Progenitor cell of endocrine pancreas (in vitro differentiated cells): ENCODE results near the gene HYAL1. TPM values are rescaled to one million over a fixed set of nuclear protein-coding genes. Genes with fewer than 3 reads are reported as not detected.

Experiments used
- DNase-seq: peaks from one replicate; pipeline ENCODE4 v3.0.0; 2021; ENCODE audit warnings: low spot score; ENCODE audit not compliant: unreplicated experiment
- H3K27ac Mint-ChIP-seq: 2 replicates; pipeline ENCODE4 v1.8.0; 2021; ENCODE audit warnings: mild to moderate bottlenecking, moderate library complexity, mixed read lengths
- H3K27me3 Mint-ChIP-seq: 2 replicates; pipeline ENCODE4 v1.8.0; 2021; ENCODE audit warnings: mixed read lengths
- H3K36me3 Mint-ChIP-seq: 2 replicates; pipeline ENCODE4 v1.8.0; 2022; ENCODE audit warnings: mixed read lengths; ENCODE audit not compliant: insufficient read depth
- H3K4me1 Mint-ChIP-seq: 2 replicates; pipeline ENCODE4 v1.8.0; 2021; ENCODE audit warnings: low read depth, mixed read lengths
- H3K4me3 Mint-ChIP-seq: 2 replicates; pipeline ENCODE4 v1.8.0; 2021; ENCODE audit warnings: low read depth, mild to moderate bottlenecking, moderate library complexity, mixed read lengths
- H3K9me3 Mint-ChIP-seq: 2 replicates; pipeline ENCODE4 v1.8.0; 2021; ENCODE audit warnings: low read depth, mixed read lengths
- total RNA-seq: library from RNA; stranded (reverse); gene quantifications from 2 replicates; pipeline ENCODE4 v1.2.1, GENCODE V29; 2021
- TF ChIP-seq, protein P1 (sequence below): fragments of 200-600 bp; sonication (generic); IDR thresholded peaks from one replicate; pipeline ENCODE4 v1.5.0; 2021; ENCODE audit warnings: antibody characterized with exemption, mild to moderate bottlenecking; ENCODE audit not compliant: unreplicated experiment

Gene HYAL1
- total RNA-seq, 1 donor from 2014 or later, result 3.1 TPM

DNA sequence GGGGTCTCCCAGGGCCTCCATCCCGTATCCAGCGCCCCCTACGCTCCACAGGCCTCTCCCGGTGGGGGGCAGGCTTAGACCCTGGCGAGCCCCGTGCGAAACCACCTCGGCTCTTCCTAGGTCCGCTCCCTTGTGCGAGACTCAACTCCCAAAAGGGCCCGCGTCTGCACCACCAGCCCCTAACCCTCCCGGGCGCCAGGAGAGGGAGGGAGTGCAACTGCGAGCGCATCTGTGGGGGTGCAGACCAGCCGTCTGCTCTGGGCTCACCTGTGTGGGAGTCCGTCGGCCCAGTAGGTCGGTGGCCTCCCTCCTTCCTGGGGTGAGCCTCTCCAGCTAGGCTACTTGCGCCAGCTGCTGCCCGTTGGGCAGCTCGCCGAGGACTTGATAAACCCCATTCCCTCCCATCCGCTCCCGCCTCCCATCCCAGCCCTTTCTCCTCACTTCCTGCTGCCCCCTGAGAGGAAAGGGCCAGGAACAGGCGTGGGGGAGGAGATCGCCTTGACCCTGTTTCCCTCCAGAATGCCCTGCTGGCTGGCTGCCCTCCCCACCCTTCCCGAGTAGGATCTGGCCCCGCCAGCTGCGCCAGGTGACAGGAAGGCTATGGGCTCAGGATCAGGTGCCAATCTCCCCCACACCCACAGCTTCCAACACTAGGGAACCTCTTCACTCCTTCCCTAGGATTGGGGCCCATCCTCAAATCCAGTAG, 19.2 kb upstream of the HYAL1 start, which contains the start of gene HYAL2:
TSS of gene HYAL2 (minus strand) at position 360 of the 706 bp plus-strand sequence. CDS start 2,256 bp downstream, outside the sequence.
- no peak for DNase-seq
- Mint-ChIP-seq H3K27ac (peak within 1 kb of the TSS; percentile 100), H3K27me3 (no peaks in the 10 kb centered on the region), H3K9me3 (no peaks in the 10 kb centered on the region), H3K36me3 (peaks cover 15% of the 10 kb centered on the region), H3K4me1 (peaks cover 30% of the 10 kb centered on the region), H3K4me3 (peak within 1 kb of the TSS; percentile 82)
- TF ChIP-seq, protein P1, sequence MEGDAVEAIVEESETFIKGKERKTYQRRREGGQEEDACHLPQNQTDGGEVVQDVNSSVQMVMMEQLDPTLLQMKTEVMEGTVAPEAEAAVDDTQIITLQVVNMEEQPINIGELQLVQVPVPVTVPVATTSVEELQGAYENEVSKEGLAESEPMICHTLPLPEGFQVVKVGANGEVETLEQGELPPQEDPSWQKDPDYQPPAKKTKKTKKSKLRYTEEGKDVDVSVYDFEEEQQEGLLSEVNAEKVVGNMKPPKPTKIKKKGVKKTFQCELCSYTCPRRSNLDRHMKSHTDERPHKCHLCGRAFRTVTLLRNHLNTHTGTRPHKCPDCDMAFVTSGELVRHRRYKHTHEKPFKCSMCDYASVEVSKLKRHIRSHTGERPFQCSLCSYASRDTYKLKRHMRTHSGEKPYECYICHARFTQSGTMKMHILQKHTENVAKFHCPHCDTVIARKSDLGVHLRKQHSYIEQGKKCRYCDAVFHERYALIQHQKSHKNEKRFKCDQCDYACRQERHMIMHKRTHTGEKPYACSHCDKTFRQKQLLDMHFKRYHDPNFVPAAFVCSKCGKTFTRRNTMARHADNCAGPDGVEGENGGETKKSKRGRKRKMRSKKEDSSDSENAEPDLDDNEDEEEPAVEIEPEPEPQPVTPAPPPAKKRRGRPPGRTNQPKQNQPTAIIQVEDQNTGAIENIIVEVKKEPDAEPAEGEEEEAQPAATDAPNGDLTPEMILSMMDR, result no peak

DNA sequence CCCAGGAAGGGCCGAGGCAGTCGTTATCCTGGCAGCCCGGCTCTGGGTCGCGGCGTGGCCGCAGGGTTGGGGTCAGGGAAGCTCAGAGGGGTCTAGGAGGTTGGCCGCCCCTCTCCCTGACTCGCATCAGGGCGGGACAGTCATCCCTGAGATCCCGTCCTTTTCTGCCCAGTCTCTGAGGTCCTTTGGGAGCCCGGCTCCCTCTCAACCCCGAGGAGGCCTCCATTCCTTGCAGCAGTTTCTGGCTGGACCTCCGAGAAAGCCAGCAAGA, 18.7 kb upstream of the HYAL1 start:
- TF ChIP-seq, protein P1, result no peak
- H3K4me3 Mint-ChIP-seq, result peak overlapping the region; percentile 82
- no peaks in the 10 kb centered on the region for H3K27me3 Mint-ChIP-seq
- peak overlapping the region; percentile 100 for H3K27ac Mint-ChIP-seq
- no peak for DNase-seq
- no peaks in the 10 kb centered on the region for H3K9me3 Mint-ChIP-seq
- peaks cover 30% of the 10 kb centered on the region for H3K4me1 Mint-ChIP-seq
- peaks cover 15% of the 10 kb centered on the region for H3K36me3 Mint-ChIP-seq

DNA sequence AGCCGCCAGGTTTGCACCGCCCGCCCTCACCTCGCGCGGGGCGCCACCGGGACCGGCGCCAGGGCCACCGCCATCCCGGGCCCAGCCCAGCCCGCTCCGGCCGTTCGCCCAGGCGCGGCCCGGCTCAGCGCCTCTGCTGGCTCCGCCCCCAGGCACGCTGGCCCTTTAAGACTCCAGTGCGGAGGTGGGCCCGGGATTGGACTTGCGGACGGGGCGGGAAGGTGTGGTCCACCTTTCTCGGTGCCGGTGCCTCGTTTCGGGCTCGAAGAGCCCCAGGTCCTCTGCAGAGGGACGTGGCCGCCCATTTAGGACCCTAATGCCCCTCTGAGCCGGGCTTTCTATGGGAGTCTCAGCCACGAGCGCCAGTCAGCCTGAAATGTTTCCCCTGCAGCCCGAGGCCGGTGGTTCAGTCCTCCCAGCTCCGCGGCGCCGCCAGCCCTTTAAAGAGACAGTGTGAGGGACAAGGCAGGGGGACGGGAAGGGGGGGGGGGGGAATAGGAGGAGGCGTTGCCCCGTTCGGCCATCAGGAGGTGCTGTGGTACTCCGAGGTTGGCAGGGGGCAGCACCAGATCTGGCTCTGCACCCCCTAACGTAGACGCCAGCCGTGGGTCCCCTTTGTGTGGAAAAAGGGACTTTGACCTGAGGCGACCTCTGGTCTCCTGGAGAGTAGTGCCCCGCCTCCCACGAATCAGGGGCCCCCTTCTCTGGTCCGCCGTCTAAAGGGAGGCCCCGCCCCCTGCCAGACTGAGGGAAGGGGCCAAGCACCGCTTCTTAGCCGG, 18.2 kb upstream of the HYAL1 start:
- DNase-seq, result peak; percentile 77
- H3K27ac Mint-ChIP-seq, result peak overlapping the region; percentile 100
- H3K27me3 Mint-ChIP-seq, result no peaks in the 10 kb centered on the region
- TF ChIP-seq, protein P1, result peak; percentile 69
- H3K36me3 Mint-ChIP-seq, result peaks cover 17% of the 10 kb centered on the region
- peaks cover 29% of the 10 kb centered on the region for H3K4me1 Mint-ChIP-seq
- H3K4me3 Mint-ChIP-seq, result peak overlapping the region; percentile 82
- no peaks in the 10 kb centered on the region for H3K9me3 Mint-ChIP-seq

DNA sequence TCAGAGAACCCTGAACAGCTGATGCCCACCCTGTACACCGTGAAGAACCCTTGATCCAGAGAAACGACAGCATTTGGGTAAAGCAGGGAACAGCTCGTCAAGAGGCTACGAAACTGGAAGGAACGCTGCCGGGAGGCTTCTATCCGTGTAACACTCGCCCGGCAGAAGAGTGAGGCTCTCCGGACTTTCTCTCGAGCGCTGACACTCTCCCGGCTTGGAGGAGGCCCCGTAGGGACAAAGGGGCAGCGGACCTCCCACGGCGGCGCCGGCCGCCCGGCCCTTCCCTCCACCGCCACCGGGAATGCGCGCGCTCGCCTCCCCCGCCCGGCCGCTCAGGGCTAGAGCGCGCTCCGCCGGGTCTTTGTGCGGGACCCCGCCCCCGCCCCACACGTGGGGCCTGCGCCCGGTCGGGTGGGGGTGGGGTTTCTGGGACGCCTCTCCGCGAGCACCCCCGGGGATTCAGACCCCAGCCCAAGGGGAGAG, 17.5 kb upstream of the HYAL1 start:
- Mint-ChIP-seq H3K9me3 (no peaks in the 10 kb centered on the region), H3K36me3 (peaks cover 20% of the 10 kb centered on the region), H3K4me3 (peak overlapping the region; percentile 90), H3K4me1 (peaks cover 32% of the 10 kb centered on the region), H3K27ac (peak overlapping the region; percentile 97), H3K27me3 (no peaks in the 10 kb centered on the region)
- DNase-seq, result peak; percentile 73
- TF ChIP-seq, protein P1, result no peak

DNA sequence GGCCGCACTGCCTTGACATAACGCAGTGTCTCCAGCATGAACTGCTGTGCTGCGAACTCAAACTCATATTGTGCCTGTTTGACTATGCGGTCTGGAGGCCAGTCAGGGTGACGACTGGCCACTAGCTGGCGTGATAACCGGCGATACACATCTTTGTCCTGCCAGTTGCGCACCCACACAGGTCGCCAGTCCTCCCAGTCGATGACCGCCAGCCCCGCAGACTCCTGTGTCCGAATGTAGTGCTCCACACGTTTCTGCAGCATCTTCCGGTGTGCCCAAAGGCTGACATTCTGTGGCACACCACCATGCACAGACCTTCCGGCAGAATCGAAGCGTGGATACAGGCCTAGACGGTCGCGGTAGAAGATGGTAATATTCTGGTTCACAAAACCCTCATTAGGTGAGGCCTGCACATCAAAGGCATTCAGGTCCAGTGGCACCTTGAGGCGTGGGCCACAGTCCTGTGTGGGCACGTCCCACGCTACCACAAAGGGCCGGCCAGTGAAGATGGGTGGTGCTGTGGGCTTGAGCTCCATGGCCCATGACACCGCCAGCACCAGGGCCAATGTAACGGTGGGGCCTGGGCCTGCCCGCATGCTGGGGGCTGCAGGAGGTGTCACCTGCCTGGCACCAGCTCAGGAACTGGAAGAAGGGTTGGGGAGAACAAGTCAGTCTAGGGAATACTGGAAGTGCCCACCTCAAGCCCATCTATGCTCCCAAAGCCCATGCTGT, 16.7 kb upstream of the HYAL1 start:
- peak overlapping the region; percentile 97 for H3K27ac Mint-ChIP-seq
- H3K4me3 Mint-ChIP-seq, result peak overlapping the region; percentile 90
- TF ChIP-seq, protein P1, result no peak
- H3K4me1 Mint-ChIP-seq, result peaks cover 33% of the 10 kb centered on the region
- no peak for DNase-seq
- H3K9me3 Mint-ChIP-seq, result no peaks in the 10 kb centered on the region
- H3K27me3 Mint-ChIP-seq, result no peaks in the 10 kb centered on the region
- H3K36me3 Mint-ChIP-seq, result peaks cover 23% of the 10 kb centered on the region
